Measurements from ENCODE around the gene ZNF385B. TPM values are rescaled to one million over a fixed set of nuclear protein-coding genes. Genes with fewer than 3 reads are reported as not detected.
"Not testable (repeated sequence)": the region's sequence is repeated elsewhere in the genome, so short reads cannot be mapped to it uniquely, and the experiment has no call there.

Gene ZNF385B
- total RNA-seq, 4 donors from 2014 or later: 9.7 to 24.9 (median 11.4) TPM

DNA sequence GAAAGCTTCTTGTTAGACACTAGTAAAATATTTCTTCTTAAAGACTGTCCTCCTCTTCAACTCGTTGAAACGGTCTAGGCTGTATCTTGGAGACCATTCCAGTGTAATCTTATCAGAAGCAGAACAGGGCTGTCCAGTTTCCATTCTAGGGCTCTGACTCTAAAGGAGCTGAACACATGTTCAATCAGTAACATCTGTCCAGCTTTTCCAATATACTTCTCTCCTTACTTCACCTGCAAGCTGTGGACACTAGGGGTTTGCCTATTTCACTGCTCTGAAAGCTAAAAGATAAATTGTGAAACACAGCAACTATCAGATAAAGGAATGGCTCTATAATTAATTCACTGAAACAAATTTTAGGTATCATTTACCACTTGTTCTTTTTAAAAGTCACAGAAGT lies 73.8 kb downstream of the ZNF385B start:
- no peaks in the 10 kb centered on the region for H3K27me3 ChIP-seq
- no peak for TF ChIP-seq POLR2A (IDR thresholded peaks at IDR 0.05)
- TF ChIP-seq, protein P1, sequence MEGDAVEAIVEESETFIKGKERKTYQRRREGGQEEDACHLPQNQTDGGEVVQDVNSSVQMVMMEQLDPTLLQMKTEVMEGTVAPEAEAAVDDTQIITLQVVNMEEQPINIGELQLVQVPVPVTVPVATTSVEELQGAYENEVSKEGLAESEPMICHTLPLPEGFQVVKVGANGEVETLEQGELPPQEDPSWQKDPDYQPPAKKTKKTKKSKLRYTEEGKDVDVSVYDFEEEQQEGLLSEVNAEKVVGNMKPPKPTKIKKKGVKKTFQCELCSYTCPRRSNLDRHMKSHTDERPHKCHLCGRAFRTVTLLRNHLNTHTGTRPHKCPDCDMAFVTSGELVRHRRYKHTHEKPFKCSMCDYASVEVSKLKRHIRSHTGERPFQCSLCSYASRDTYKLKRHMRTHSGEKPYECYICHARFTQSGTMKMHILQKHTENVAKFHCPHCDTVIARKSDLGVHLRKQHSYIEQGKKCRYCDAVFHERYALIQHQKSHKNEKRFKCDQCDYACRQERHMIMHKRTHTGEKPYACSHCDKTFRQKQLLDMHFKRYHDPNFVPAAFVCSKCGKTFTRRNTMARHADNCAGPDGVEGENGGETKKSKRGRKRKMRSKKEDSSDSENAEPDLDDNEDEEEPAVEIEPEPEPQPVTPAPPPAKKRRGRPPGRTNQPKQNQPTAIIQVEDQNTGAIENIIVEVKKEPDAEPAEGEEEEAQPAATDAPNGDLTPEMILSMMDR (IDR thresholded peaks at IDR 0.05 in 4 of 5, conservative IDR thresholded peaks at IDR 0.05 in 1 of 5): no peak
- intact Hi-C loops (cut with DNase I; ENCODE audit: low total_unique reads): no loop called here
- in situ Hi-C loops (cut with MboI; ENCODE audit: low sequenced_read_pairs in 4 of 4): no loop called here
- DNase-seq: no peak
- H3K4me3 ChIP-seq: no peak overlapping the region
- no peaks in the 10 kb centered on the region for H3K9me3 ChIP-seq
- H3K27ac ChIP-seq: no peak overlapping the region
- no peak for ATAC-seq
- H3K36me3 ChIP-seq: no peaks in the 10 kb centered on the region
- H3K4me1 ChIP-seq: peaks cover 0 to 4% of the 10 kb centered on the region in 2 donors

DNA sequence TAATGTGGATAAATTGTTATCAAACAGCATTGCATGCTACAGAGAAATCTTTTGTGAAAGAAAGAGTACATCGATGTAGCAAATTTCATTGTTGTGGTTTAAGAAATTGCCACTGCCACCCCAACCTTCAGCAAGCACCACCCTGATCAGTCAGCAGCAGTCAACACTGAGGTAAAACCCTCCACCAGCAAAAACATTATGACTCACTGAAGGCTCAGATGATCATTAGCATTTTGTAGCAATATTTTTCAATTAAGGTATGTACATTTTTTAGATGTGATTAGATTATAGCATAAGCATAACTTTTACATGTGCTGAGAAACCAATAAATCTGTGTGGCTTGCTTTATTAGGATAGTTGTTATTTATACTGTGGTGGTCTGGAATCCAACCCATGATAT lies 75.5 kb downstream of the ZNF385B start:
- peaks cover 0 to 4% of the 10 kb centered on the region in 2 donors for H3K4me1 ChIP-seq
- ATAC-seq (no peak), DNase-seq (no peak)
- in situ Hi-C loops (cut with MboI; ENCODE audit: low sequenced_read_pairs in 4 of 4) (no loop called here), intact Hi-C loops (cut with DNase I; ENCODE audit: low total_unique reads) (no loop called here)
- no peaks in the 10 kb centered on the region for H3K27me3 ChIP-seq
- H3K4me3 ChIP-seq: no peak overlapping the region
- TF ChIP-seq, protein P1 (IDR thresholded peaks at IDR 0.05 in 4 of 5, conservative IDR thresholded peaks at IDR 0.05 in 1 of 5): no peak
- no peak overlapping the region for H3K27ac ChIP-seq
- no peaks in the 10 kb centered on the region for H3K9me3 ChIP-seq
- H3K36me3 ChIP-seq: no peaks in the 10 kb centered on the region

DNA sequence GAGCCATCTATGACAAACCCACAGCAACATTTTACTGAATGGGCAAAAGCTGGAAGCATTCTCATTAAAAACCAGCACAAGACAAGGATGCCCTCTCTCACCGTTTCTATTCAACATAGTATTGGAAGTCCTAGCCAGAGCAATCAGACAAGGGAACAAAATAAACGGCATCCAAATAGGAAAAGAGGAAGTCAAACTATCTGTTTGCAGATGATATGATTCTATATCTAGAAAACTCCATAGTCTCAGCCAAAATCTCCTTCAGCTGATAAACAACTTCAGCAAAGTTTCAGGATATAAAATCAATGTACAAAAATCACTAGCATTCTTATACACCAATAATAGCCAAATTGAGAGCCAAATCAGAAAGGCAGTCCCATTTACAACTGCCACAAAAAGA lies 79.1 kb downstream of the ZNF385B start:
- H3K27me3 ChIP-seq; H3K27ac ChIP-seq; in situ Hi-C loops (cut with MboI; ENCODE audit: low sequenced_read_pairs in 4 of 4); H3K4me1 ChIP-seq; H3K36me3 ChIP-seq; H3K9me3 ChIP-seq; H3K4me3 ChIP-seq; ATAC-seq; intact Hi-C loops (cut with DNase I; ENCODE audit: low total_unique reads); DNase-seq: not testable (repeated sequence)

DNA sequence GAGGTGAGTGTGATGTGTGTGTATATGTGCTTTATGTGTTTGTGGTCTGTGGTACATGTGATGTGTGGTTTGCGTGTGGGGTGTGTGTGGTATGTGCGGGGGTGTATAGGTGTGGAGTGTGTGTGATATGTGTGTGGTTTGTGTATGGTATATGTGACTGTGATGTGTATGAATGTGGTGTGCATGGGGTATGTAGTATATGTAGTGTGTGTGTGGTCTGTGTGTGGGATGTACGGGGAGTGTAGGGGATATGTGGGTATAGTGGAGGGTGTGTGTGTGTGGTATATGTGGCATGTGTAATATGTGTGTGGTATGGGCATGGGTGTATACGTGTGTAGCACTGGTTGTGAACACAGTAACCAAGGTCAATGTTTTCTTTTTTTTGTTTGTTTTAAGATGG lies 87.4 kb downstream of the ZNF385B start:
- TF ChIP-seq, protein P1 (IDR thresholded peaks at IDR 0.05 in 4 of 5, conservative IDR thresholded peaks at IDR 0.05 in 1 of 5): no peak
- no peak for TF ChIP-seq POLR2A (IDR thresholded peaks at IDR 0.05)
- Histone ChIP-seq H3K27ac (no peak overlapping the region), H3K4me1 (peaks cover 6 to 7% of the 10 kb centered on the region in 2 donors), H3K27me3 (no peaks in the 10 kb centered on the region), H3K4me3 (no peak overlapping the region), H3K9me3 (no peaks in the 10 kb centered on the region), H3K36me3 (no peaks in the 10 kb centered on the region)
- ATAC-seq (no peak), DNase-seq (no peak)
- in situ Hi-C loops (cut with MboI; ENCODE audit: low sequenced_read_pairs in 4 of 4): loop anchor here in 1 of 4 donors (25.0 kb wide), 1 partner anchor 537 kb away; no protein-coding TSS in a partner anchor
- intact Hi-C loops (cut with DNase I; ENCODE audit: low total_unique reads): no loop called here

DNA sequence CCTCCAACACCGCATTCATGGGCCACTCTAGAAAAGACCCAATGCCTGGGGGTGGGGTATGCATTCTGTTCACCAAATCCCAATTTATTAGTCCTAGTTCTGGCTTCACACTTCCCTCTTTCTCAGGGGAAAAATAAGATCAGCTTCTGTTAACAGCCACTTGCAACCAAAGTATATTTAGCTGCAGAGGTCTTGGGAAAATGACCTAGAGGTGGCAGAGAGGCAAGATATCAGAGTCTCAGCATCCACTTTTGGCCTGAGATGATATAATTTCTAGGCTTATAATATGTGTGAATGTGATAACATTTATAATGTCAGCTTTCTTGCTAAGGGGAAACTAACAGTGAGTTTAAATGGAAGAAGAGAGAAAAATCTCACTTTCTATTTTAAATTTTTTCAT lies 89.1 kb downstream of the ZNF385B start:
- no peaks in the 10 kb centered on the region for H3K27me3 ChIP-seq
- H3K27ac ChIP-seq: no peak overlapping the region
- no peaks in the 10 kb centered on the region for H3K36me3 ChIP-seq
- no peak overlapping the region for H3K4me3 ChIP-seq
- no peaks in the 10 kb centered on the region for H3K9me3 ChIP-seq
- TF ChIP-seq, protein P1 (IDR thresholded peaks at IDR 0.05 in 4 of 5, conservative IDR thresholded peaks at IDR 0.05 in 1 of 5): no peak
- TF ChIP-seq POLR2A (IDR thresholded peaks at IDR 0.05): no peak
- intact Hi-C loops (cut with DNase I; ENCODE audit: low total_unique reads): no loop called here
- ATAC-seq: no peak
- DNase-seq: no peak
- H3K4me1 ChIP-seq: peaks cover 6 to 13% of the 10 kb centered on the region in 2 donors
- in situ Hi-C loops (cut with MboI; ENCODE audit: low sequenced_read_pairs in 4 of 4): loop anchor here in 1 of 4 donors (25.0 kb wide), 1 partner anchor 535 kb away; no protein-coding TSS in a partner anchor
